NCI-H2171 treated with DMSO at 0.1 percent for 48 hours (cell line): ENCODE data around the gene GJD4.

Source experiments
- DNase-seq: peaks from one replicate; lab custom pipeline; 2025; lab: John Stamatoyannopoulos, UW

Gene GJD4

GRCh38 chr10:35626971-35627507 is 21.9 kb downstream of the GJD4 start:
- DNase-seq = no peak

- DNase-seq = no peak
These were observed 26.3 kb downstream of the GJD4 start for GRCh38 chr10:35631404-35631803.

GRCh38 chr10:35632027-35632426 is 26.9 kb downstream of the GJD4 start:
- peak; percentile 17 for DNase-seq

- no peak for DNase-seq
These were observed 28.2 kb downstream of the GJD4 start for GRCh38 chr10:35633006-35633980.

GRCh38 chr10:35635576-35635975 is 30.4 kb downstream of the GJD4 start:
- peak; percentile 66 for DNase-seq

- DNase-seq = no peak
These were observed 31.8 kb downstream of the GJD4 start for GRCh38 chr10:35636956-35637355.

GRCh38 chr10:35637462-35637861 is 32.3 kb downstream of the GJD4 start:
- DNase-seq = no peak

GRCh38 chr10:35638101-35638500 is 33.0 kb downstream of the GJD4 start:
- no peak for DNase-seq

GRCh38 chr10:35639021-35639727 is 34.0 kb downstream of the GJD4 start:
- no peak for DNase-seq

GRCh38 chr10:35639728-35640401 is 34.7 kb downstream of the GJD4 start:
- no peak for DNase-seq

GRCh38 chr10:35640474-35640873 is 35.3 kb downstream of the GJD4 start:
- no peak for DNase-seq

- DNase-seq = peak; percentile 51
These were observed 36.0 kb downstream of the GJD4 start for GRCh38 chr10:35640951-35641675.

GRCh38 chr10:35641676-35642034 is 36.5 kb downstream of the GJD4 start:
- no peak for DNase-seq

GRCh38 chr10:35642035-35642792 is 37.1 kb downstream of the GJD4 start, which contains the start of gene FZD8:
TSS of gene FZD8 (minus strand) at chr10:35642296. CDS start at chr10:35641429, 867 bp downstream.
- DNase-seq = peak; percentile 82

- DNase-seq = no peak
These were observed 37.6 kb downstream of the GJD4 start for GRCh38 chr10:35642793-35643114.

- peak; percentile 67 for DNase-seq
These were observed 38.3 kb downstream of the GJD4 start for GRCh38 chr10:35643151-35644049.

- DNase-seq = peak; percentile 54
These were observed 39.2 kb downstream of the GJD4 start for GRCh38 chr10:35644050-35644950.

GRCh38 chr10:35650894-35651293 is 45.8 kb downstream of the GJD4 start:
- no peak for DNase-seq

GRCh38 chr10:35652824-35653223 is 47.7 kb downstream of the GJD4 start:
- DNase-seq = no peak
